ENCODE measurements around the gene SCN5A.

Gene SCN5A

GRCh38 chr3:38598791-38599190 lies 50.7 kb downstream of the SCN5A start:
- DNase-seq, result no peak

GRCh38 chr3:38597502-38598060 lies 51.9 kb downstream of the SCN5A start:
- peak; percentile 4 for DNase-seq

- DNase-seq, result no peak
These were observed 54.1 kb downstream of the SCN5A start for GRCh38 chr3:38595393-38595792.

- DNase-seq, result no peak
These were observed 59.0 kb downstream of the SCN5A start for GRCh38 chr3:38590521-38590920.

DNA sequence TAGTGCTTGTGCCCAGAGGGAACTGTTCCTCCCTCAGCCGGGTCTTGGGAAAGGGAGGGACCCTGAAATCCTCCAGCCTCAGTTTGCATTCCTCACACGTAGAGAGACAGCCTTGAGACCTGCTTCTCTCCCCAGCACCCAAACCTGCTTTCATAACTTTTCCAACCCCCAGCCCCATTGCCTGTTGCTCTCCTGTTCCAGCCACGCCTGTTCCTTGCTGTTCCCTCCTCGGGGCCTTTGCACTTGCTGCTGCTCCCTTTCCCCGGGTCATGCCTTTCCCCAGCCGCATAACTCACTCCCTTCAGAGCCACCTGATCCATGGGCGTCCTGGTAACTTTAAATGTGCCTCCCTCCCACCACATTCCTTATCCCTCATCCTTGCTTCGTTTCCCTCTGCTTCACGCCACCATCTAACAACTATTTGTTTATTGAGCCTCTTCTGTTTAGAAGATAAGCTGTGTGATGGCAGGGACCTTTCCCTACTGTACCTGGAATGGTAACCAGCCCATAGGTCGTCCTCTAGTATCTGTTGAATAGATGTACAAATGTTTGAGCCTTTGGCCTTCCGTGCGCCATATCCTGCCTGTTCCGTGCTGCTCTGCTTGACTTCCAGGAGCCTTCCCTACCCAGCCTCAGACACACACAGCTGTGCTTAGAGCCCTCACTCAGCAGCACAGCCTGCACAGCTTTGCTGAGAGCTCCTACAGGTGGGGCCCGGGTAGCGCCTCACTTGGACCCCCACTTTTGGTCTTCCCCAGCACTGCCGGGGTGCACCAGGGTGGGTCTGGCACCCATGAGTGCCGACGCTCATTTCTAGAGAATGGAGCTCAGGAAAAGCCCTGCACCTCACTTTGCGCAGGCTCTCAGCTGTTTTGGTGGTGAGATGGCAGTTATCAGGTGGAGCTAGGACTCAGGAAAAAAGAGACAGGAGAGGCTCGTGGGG lies 60.2 kb downstream of the SCN5A start:
- no peak for DNase-seq

DNA sequence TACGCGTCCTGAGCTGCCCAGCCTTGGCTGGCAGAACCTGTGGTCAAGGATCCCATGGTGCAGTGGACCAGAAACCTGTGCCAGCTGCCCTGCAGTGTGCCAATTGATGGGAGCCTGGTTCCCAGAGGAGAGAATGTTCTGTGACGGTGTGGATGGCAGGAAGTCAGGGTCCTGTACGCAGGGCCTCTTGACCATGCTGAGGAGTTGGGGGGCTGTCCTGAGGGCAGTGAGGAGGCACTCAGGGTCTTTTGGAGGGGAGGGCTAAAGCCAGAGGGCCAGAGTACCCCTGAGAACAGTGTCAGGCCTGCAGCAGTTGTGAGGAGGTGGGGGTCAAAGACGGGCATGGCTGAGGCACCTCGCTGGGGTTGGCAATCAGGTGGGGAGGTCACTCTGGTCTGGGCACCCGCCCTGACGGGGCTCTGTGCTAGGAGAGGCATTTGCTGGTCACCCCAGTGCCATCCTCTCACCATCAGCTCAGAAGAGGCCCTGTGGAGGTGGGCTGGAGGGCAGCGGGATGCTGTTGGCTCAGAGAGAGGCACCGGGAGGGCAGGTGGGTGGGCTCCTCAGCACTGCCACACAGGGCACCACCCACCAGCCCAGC lies 61.0 kb downstream of the SCN5A start:
- DNase-seq, result no peak

- DNase-seq, result no peak
These were observed 61.8 kb downstream of the SCN5A start for GRCh38 chr3:38587548-38588131.

GRCh38 chr3:38586546-38587520 lies 62.7 kb downstream of the SCN5A start:
- DNase-seq, result no peak

GRCh38 chr3:38585791-38586420 lies 63.6 kb downstream of the SCN5A start:
- no peak for DNase-seq

DNA sequence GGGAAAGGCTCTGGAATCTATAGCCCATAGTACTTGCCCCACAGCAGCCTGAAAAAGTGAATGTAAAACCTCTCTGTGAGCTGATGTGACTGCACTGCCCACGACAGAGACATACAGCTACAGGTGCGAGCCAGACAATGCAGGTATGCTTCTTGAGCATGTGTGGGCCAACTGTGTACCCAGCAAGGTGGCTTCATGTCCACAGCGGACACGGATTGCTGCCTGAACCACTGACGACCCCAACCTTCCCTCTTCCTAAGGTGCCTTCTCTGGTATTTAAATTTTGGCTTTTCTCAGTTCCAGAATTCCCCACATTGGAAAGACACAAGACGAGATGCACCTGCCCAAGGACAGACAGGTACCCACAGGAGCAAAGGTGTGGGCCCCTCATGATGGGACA lies 65.8 kb downstream of the SCN5A start:
- no peak for DNase-seq

DNA sequence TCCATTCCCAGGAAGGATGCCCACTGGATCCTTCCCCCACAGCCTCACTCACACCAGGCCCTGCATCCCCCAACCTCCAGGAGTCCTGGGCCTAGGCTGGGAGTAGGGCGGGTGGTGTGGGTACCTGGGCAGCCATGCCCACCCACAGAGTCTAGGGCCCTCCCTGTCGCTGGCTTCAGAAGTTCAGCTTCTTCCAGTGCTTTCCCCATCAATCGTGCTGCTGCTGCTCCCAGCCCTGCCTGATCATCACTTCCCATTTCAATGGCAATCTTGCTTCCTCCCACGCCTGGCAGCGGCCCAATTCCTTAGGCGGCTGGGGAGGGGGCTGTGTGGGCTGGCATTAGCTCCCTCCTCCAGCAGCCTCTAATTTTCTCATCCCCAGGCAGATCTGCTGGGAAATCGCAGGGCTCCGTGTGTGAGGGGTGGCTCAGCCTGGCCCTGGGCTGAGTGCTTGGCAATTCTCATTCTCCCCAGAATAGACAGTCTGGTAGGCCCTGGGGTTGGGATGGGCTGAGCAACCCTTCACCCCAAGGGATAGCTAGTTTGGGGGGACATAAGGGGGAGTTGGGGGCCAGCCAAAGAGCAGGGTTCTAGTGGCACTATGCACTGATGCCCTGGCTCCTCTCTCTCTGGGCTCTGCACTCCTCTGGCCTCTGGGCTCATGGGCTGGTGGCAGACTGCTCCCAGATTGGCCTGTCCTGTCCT lies 66.4 kb downstream of the SCN5A start:
- no peak for DNase-seq

DNA sequence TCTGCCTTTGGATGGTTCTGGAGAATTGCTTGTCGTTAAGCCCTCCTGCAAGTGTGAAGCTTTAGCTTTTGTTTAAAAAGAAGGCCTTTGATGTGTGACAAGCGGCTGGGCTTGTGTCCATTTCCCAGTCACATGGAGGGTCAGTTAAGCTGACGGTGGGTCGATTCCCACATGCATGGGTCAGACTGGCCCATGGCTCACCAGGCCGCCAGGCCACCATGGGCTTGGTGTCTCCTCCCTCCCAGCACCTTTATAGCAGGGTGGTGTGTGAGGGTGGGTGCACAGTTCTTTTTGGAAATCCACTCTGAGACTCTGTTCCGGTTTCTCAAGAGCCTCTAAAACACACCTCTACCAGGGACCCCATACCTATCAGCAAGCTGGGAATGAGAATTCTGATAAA lies 67.2 kb downstream of the SCN5A start:
- no peak for DNase-seq

- no peak for DNase-seq
These were observed 67.7 kb downstream of the SCN5A start for GRCh38 chr3:38581774-38582173.

- no peak for DNase-seq
These were observed 68.8 kb downstream of the SCN5A start for GRCh38 chr3:38580450-38581382.

DNA sequence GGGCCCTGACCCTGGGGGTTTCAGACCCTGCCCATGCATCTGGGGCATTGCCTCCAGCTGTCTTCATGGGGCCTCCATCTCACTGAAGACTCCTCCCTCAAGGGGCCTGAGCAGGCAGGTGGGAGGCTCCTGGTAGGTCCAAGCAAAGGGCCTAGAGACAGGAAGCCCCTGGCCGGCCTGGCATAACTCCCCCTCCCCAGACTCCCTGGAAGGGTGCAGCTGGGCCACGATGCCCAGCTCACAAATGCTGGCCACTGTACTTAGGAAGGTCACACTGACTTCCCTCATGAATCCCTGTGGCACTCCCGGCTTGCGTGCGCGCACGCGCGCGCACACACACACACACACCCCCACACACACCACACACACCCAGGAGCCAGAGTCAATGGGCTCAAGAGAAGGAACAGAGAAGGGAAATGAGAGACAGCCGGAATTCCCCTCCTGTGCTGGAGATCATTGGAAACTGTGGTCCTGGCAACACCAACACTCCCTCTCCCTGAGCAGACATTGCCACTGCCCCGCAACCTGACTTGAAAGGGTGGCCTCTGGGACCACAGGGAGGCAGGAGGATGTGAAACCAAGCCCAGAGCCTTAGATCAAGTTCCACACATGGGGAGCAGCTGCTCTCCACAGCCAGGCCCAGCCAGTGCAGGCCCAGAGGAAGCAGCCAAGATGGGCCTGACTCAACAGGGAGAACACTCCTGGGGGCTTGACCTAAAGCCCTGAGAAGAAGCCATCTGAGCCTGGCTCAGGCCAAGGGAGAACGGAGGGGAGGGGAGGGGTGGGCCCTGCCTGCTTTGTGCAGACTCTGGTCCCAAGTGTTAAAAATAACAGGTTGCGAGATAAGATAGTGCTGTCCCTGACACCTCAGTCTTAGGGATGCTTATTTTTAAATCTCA lies 69.7 kb downstream of the SCN5A start:
- peak; percentile 45 for DNase-seq

- peak; percentile 51 for DNase-seq
These were observed 70.3 kb downstream of the SCN5A start for GRCh38 chr3:38579141-38579540.

DNA sequence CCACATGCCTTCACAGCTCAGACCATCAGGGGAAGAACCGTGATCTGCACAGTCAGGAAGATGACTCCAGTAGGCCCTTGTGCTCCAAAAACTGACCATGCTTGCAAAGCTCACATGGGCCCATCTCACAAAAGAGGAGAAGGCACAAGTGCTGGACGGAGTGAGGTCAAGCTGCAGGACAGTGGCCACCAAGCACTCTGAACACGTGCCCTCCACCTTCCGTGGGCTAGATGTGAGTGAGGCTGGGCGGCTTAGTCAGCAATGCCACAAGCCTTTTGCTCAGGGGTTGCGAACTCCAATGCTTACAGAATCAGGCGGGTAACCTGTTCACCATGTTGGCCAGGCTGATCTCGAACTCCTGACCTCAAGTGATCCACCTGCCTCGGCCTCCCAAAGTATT lies 70.9 kb downstream of the SCN5A start:
- DNase-seq, result no peak

DNA sequence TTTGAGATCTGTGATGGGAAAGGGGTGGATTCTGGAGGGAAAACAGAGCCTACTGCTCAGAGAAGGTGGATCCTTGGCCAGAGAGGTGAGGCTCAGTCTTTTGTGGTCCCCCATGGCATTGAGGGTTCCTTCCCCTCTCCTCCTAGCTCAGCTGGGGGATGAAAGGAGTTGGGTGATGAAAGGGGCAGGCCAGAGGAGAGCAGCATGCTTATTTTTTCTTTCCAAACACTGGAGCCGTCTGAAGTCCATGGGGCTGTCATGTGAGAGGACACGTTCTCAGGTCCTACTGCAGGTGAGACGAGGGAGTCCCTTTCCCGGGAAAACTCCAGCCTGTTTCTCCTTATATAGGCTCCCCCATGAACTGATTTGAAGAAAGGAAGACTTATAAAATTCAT lies 71.4 kb downstream of the SCN5A start:
- no peak for DNase-seq
